ENCODE data around the gene TAF8.

DNA sequence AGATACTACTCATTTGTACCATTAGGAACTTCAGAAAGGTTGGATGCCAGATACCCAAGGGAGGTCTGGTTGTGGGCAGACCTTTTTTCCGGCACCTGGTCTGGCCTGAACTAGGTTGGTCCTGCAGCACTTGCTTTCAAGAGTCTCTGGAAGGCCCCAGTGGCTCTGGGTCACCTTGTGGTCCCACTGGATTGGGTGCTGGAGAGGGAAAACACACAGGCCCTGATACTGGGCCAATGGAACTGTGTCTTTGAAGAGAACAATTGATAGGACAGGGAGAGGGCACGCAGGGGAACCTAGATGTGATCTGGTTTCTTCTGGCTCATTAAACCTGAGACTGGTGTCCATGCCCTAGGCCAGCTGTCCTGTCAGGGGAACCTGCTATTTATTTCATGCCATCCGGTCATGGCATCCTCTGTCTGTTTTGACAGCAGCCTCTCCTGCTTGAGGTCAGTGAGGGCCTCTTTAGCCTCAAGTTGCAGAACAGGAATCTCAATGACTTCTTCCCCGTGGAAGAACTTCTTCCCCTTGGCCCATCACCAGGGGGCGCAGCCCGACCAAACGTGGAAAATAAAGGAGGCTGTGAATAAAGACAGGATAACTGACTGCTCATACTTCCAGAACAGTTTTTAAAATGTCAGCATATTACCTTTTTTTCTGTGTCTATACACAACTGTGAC is 25.0 kb downstream of the TAF8 start:
- TF ChIP-seq CTCF (IDR thresholded peaks at IDR 0.05; ENCODE audit: insufficient read depth, low read length): peak; percentile 82
- TF ChIP-seq POLR2AphosphoS5 (IDR thresholded peaks at IDR 0.05; ENCODE audit: low read depth): no peak
